Uterus (tissue), 2 donors: ENCODE measurements around the gene PTPRD.

ENCODE experiments used
- CTCF ChIP-seq, 4 experiments: fragments of 200-600 bp in 2 of 4; fragments of 450-650 bp in 2 of 4; sonication (generic) in 2 of 4; IDR thresholded peaks; one replicate each; pipeline ENCODE4 v1.5.1; 2016 to 2019; ENCODE audit warnings: antibody characterized with exemption in 4 of 4, mild to moderate bottlenecking in 2 of 4, moderate library complexity in 1 of 4
- POLR2A ChIP-seq, 2 donors: fragments of 450-650 bp; IDR thresholded peaks; one replicate each; pipeline ENCODE4 v1.6.1; 2016; ENCODE audit warnings: antibody characterized with exemption in 2 of 2, mild to moderate bottlenecking in 1 of 2, moderate library complexity in 1 of 2

- TF ChIP-seq POLR2A (IDR thresholded peaks at IDR 0.05): no peak
- TF ChIP-seq CTCF (IDR thresholded peaks at IDR 0.05): no peak
Observed at GRCh38 chr9:9389904-9390303, 1222.9 kb downstream of the PTPRD start.
